ENCODE data around the gene ACSL1.

ACSL1 gene

DNA sequence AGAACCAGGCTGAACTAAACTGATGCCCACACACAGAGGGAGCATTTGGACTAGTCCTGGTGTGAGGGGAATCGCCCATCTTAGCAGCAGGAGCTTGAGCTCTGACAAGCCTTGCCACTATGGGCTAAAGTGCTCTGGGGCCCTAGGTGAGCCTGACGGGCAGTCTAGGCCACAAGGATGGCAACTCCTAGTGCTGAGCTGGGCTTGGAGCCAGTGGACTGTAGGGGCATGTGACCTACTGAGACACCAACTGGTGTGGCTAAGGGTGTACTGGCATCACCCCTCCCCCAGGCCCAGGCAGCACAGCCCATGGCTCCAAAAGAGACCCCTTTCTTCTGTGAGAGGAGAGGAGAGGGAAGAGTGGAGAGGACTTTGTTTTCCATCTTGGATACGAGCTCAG lies 106.4 kb downstream of the ACSL1 start:
- H3K27ac ChIP-seq (ENCODE audit: low read depth, low read length), result no peak overlapping the region
- no peak overlapping the region for H3K4me2 ChIP-seq (ENCODE audit: low read depth, low read length, poor library complexity, severe bottlenecking)
- H3K9me2 ChIP-seq (replicated peaks; ENCODE audit: insufficient read depth, low read length), result no peaks in the 10 kb centered on the region
- peaks cover 8% of the 10 kb centered on the region; the same call in 1 of the 2 replicates for H4K20me1 ChIP-seq (ENCODE audit: low read depth, low read length)
- TF ChIP-seq, protein P1, sequence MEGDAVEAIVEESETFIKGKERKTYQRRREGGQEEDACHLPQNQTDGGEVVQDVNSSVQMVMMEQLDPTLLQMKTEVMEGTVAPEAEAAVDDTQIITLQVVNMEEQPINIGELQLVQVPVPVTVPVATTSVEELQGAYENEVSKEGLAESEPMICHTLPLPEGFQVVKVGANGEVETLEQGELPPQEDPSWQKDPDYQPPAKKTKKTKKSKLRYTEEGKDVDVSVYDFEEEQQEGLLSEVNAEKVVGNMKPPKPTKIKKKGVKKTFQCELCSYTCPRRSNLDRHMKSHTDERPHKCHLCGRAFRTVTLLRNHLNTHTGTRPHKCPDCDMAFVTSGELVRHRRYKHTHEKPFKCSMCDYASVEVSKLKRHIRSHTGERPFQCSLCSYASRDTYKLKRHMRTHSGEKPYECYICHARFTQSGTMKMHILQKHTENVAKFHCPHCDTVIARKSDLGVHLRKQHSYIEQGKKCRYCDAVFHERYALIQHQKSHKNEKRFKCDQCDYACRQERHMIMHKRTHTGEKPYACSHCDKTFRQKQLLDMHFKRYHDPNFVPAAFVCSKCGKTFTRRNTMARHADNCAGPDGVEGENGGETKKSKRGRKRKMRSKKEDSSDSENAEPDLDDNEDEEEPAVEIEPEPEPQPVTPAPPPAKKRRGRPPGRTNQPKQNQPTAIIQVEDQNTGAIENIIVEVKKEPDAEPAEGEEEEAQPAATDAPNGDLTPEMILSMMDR (IDR thresholded peaks at IDR 0.05; ENCODE audit: insufficient read depth, low read length, poor library complexity, severe bottlenecking), result no peak
- TF ChIP-seq EZH2phosphoT487 (conservative IDR thresholded peaks at IDR 0.05; ENCODE audit: low read length), result no peak
- no peaks in the 10 kb centered on the region for H3K27me3 ChIP-seq (ENCODE audit: low read length)
- H3F3A ChIP-seq (ENCODE audit: insufficient read depth), result peaks cover 3% of the 10 kb centered on the region
- H3K4me3 ChIP-seq (ENCODE audit: insufficient read depth, low read length, poor library complexity, severe bottlenecking), result no peak overlapping the region
- peaks cover 68% of the 10 kb centered on the region for H3K79me2 ChIP-seq (ENCODE audit: insufficient read depth, low read length)
- no peaks in the 10 kb centered on the region for H3K9me3 ChIP-seq (ENCODE audit: insufficient read depth, low read length)
- H2AFZ ChIP-seq (ENCODE audit: low read depth, low read length, severe bottlenecking), result no peak overlapping the region
- no peak overlapping the region for H3K9ac ChIP-seq (ENCODE audit: low read length)
- peaks cover 63% of the 10 kb centered on the region for H3K36me3 ChIP-seq (ENCODE audit: low read length)

DNA sequence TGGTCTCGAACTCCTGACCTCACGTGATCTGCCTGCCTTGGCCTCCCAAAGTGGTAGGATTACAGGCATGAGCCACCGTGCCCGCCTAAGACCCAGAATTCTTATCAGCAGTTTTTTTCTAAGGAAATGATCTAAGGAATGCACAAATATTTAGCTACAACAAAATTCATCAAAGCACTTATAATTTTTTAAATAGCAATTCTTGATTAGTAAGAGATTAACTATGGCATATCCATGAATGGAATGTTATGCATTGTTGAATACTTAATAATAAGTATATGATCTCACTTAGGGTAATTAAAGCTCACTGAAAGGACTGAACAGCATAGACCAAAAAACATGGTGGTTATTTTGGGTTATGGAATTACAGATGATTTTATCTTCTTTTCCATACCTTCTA lies 110.2 kb downstream of the ACSL1 start:
- H3K9ac ChIP-seq (ENCODE audit: low read length), result no peak overlapping the region
- H3K36me3 ChIP-seq (ENCODE audit: low read length), result peaks cover 57% of the 10 kb centered on the region
- peaks cover 3% of the 10 kb centered on the region for H3F3A ChIP-seq (ENCODE audit: insufficient read depth)
- TF ChIP-seq, protein P1 (IDR thresholded peaks at IDR 0.05; ENCODE audit: insufficient read depth, low read length, poor library complexity, severe bottlenecking), result no peak
- TF ChIP-seq EZH2phosphoT487 (conservative IDR thresholded peaks at IDR 0.05; ENCODE audit: low read length), result no peak
- no peak overlapping the region for H2AFZ ChIP-seq (ENCODE audit: low read depth, low read length, severe bottlenecking)
- no peaks in the 10 kb centered on the region for H3K9me2 ChIP-seq (replicated peaks; ENCODE audit: insufficient read depth, low read length)
- H4K20me1 ChIP-seq (ENCODE audit: low read depth, low read length), result peaks cover 8% of the 10 kb centered on the region; the same call in 1 of the 2 replicates
- no peaks in the 10 kb centered on the region for H3K27me3 ChIP-seq (ENCODE audit: low read length)
- no peak overlapping the region for H3K4me3 ChIP-seq (ENCODE audit: insufficient read depth, low read length, poor library complexity, severe bottlenecking)
- no peak overlapping the region for H3K4me2 ChIP-seq (ENCODE audit: low read depth, low read length, poor library complexity, severe bottlenecking)
- peaks cover 40% of the 10 kb centered on the region for H3K79me2 ChIP-seq (ENCODE audit: insufficient read depth, low read length)
- H3K27ac ChIP-seq (ENCODE audit: low read depth, low read length), result no peak overlapping the region
- no peaks in the 10 kb centered on the region for H3K9me3 ChIP-seq (ENCODE audit: insufficient read depth, low read length)

DNA sequence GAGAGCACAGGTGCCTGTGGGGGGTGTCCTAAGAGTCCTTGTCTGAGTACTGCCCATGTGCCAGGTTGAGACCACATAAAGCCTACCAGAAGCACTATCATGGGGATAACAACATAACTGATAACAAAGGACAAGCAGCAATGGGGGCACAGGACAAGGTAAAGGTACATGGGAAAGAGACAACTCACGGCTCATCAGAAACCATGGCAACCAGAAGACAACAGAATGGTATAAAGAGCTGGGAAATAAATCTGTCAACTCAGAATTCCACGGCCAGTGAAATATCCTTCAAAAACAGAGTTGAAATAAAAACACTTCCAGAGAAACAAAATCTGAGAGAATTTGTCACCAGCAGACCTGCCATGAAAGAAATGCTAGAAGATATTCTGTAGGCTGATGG lies 111.9 kb downstream of the ACSL1 start:
- Histone ChIP-seq H3K9me2 (replicated peaks; ENCODE audit: insufficient read depth, low read length) (no peaks in the 10 kb centered on the region), H3K36me3 (ENCODE audit: low read length) (peaks cover 64% of the 10 kb centered on the region), H3K79me2 (ENCODE audit: insufficient read depth, low read length) (peaks cover 25% of the 10 kb centered on the region; the same call in 1 of the 2 replicates), H4K20me1 (ENCODE audit: low read depth, low read length) (no peaks in the 10 kb centered on the region; the same call in 1 of the 2 replicates), H3K4me2 (ENCODE audit: low read depth, low read length, poor library complexity, severe bottlenecking) (no peak overlapping the region), H2AFZ (ENCODE audit: low read depth, low read length, severe bottlenecking) (no peak overlapping the region), H3K27ac (ENCODE audit: low read depth, low read length) (no peak overlapping the region), H3K9me3 (ENCODE audit: insufficient read depth, low read length) (no peaks in the 10 kb centered on the region), H3K4me3 (ENCODE audit: insufficient read depth, low read length, poor library complexity, severe bottlenecking) (no peak overlapping the region), H3K27me3 (ENCODE audit: low read length) (no peaks in the 10 kb centered on the region), H3K9ac (ENCODE audit: low read length) (no peak overlapping the region), H3F3A (ENCODE audit: insufficient read depth) (peaks cover 3% of the 10 kb centered on the region)
- no peak for TF ChIP-seq EZH2phosphoT487 (conservative IDR thresholded peaks at IDR 0.05; ENCODE audit: low read length)
- TF ChIP-seq, protein P1 (IDR thresholded peaks at IDR 0.05; ENCODE audit: insufficient read depth, low read length, poor library complexity, severe bottlenecking), result no peak

All from SU-DHL-6 (cell line).